Stimulated activated CD8-positive, alpha-beta memory T cell treated with anti-CD3 and anti-CD28 coated beads, Interleukin-15, amount 100 ng/mL, for 4 hours (primary cell): ENCODE results near the gene OPN1LW.
"Not testable (repeated sequence)": the region's sequence is repeated elsewhere in the genome, so short reads cannot be mapped to it uniquely, and the experiment has no call there.

Experiments used
- DNase-seq, 2 donors: peaks; one replicate each; pipeline ENCODE4 v3.0.0-alpha.2; 2020; ENCODE audit warnings: low read depth in 2 of 2

OPN1LW gene

GRCh38 chrX:154135458-154136229, 8.4 kb upstream of the OPN1LW start:
- no peak for DNase-seq

- DNase-seq, result peak; percentile 11 to 49
These were observed 7.3 kb upstream of the OPN1LW start for GRCh38 chrX:154136627-154137161.

- no peak for DNase-seq
These were observed 5.2 kb upstream of the OPN1LW start for GRCh38 chrX:154138857-154139256.

GRCh38 chrX:154140206-154140605, 3.8 kb upstream of the OPN1LW start:
- no peak for DNase-seq

- no peak for DNase-seq
These were observed 3.3 kb upstream of the OPN1LW start for GRCh38 chrX:154140742-154141141.

GRCh38 chrX:154142386-154142785, 1.7 kb upstream of the OPN1LW start:
- DNase-seq, result no peak

GRCh38 chrX:154142950-154143745, 895 bp upstream of the OPN1LW start:
- no peak for DNase-seq

GRCh38 chrX:154151030-154151429, 7.0 kb downstream of the OPN1LW start:
- not testable (repeated sequence) for DNase-seq

- not testable (repeated sequence) for DNase-seq
These were observed 12.2 kb downstream of the OPN1LW start for GRCh38 chrX:154156221-154156620.

- DNase-seq, result not testable (repeated sequence)
These were observed 13.2 kb downstream of the OPN1LW start for GRCh38 chrX:154157207-154157606.

- not testable (repeated sequence) for DNase-seq
These were observed 15.3 kb downstream of the OPN1LW start for GRCh38 chrX:154159345-154159744.

- DNase-seq, result not testable (repeated sequence)
These were observed 20.9 kb downstream of the OPN1LW start for GRCh38 chrX:154164902-154165301.

- DNase-seq, result not testable (repeated sequence)
These were observed 24.3 kb downstream of the OPN1LW start for GRCh38 chrX:154168384-154168783.

GRCh38 chrX:154172535-154172943, 28.5 kb downstream of the OPN1LW start:
- not testable (repeated sequence) for DNase-seq

- not testable (repeated sequence) for DNase-seq
These were observed 30.3 kb downstream of the OPN1LW start for GRCh38 chrX:154174356-154174755.

- not testable (repeated sequence) for DNase-seq
These were observed 38.3 kb downstream of the OPN1LW start, which contains the start of gene OPN1MW for GRCh38 chrX:154182296-154182695. Gene OPN1MW, plus strand, starts transcription at chrX:154182596. Its CDS starts 82 bp downstream, at chrX:154182678.

- DNase-seq, result not testable (repeated sequence)
These were observed 39.8 kb downstream of the OPN1LW start for GRCh38 chrX:154183794-154184193.

- DNase-seq, result not testable (repeated sequence)
These were observed 48.8 kb downstream of the OPN1LW start for GRCh38 chrX:154192846-154193245.

GRCh38 chrX:154194316-154194715, 50.3 kb downstream of the OPN1LW start:
- not testable (repeated sequence) for DNase-seq

GRCh38 chrX:154196466-154196865, 52.4 kb downstream of the OPN1LW start:
- not testable (repeated sequence) for DNase-seq
